ENCODE data around the gene MGAT4C. TPM values are rescaled to one million over a fixed set of nuclear protein-coding genes. Genes with fewer than 3 reads are reported as not detected.

Gene MGAT4C
- total RNA-seq, 1 experiment from 2014 or later: 10.3 TPM

DNA sequence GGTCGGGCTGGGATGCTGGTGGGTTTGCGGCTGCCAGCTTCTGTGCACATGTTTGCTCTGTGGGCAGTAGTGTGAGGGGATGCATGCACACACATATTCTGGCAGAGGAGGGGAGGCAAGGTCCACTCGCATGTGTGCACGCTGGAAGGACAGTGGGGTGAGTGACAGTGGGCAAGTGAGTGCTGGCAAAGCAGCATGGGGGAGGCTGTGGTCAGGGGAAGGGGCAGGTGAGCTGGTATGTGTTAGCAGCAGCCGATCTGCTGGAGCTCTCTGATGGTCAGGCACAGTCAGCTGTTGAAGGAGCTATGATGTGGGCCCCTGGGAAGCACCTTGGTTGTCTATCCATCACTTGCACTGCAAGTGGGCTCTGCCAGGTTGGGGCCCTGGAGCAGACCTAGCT lies 211.8 kb downstream of the MGAT4C start:
- H3K36me3 ChIP-seq (ENCODE audit: insufficient read depth, low read length, poor library complexity, severe bottlenecking): no peaks in the 10 kb centered on the region
- no TSS peak for BruUV-seq (replicated peaks)
- POLR2A ChIA-PET (ENCODE audit: low non-redundant PET): no interaction called here
- H3K27me3 ChIP-seq (replicated peaks; ENCODE audit: insufficient read depth, low read depth, low read length, poor library complexity): no peaks in the 10 kb centered on the region
- CTCF ChIA-PET: no interaction called here
- no peak for TF ChIP-seq EZH2 (IDR thresholded peaks at IDR 0.05; ENCODE audit: borderline replicate concordance, low read depth, low read length, poor library complexity, severe bottlenecking)
- TF ChIP-seq, protein P1, sequence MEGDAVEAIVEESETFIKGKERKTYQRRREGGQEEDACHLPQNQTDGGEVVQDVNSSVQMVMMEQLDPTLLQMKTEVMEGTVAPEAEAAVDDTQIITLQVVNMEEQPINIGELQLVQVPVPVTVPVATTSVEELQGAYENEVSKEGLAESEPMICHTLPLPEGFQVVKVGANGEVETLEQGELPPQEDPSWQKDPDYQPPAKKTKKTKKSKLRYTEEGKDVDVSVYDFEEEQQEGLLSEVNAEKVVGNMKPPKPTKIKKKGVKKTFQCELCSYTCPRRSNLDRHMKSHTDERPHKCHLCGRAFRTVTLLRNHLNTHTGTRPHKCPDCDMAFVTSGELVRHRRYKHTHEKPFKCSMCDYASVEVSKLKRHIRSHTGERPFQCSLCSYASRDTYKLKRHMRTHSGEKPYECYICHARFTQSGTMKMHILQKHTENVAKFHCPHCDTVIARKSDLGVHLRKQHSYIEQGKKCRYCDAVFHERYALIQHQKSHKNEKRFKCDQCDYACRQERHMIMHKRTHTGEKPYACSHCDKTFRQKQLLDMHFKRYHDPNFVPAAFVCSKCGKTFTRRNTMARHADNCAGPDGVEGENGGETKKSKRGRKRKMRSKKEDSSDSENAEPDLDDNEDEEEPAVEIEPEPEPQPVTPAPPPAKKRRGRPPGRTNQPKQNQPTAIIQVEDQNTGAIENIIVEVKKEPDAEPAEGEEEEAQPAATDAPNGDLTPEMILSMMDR (conservative IDR thresholded peaks at IDR 0.05; ENCODE audit: low read depth, low read length): no peak
- no peak for DNase-seq (ENCODE audit: low spot score)
- intact Hi-C loops (cut with micrococcal nuclease; ENCODE audit: unreplicated experiment): no loop called here
- no peaks in the 10 kb centered on the region for H3K9me3 ChIP-seq (ENCODE audit: low read depth, low read length, poor library complexity, severe bottlenecking)
- no peak overlapping the region for H3K27ac ChIP-seq (ENCODE audit: low read depth, low read length, poor library complexity, severe bottlenecking)
- H3K4me3 ChIP-seq (ENCODE audit: low read depth, low read length, poor library complexity, severe bottlenecking): no peak overlapping the region
- no peaks in the 10 kb centered on the region for H3K4me1 ChIP-seq (ENCODE audit: insufficient read depth, low read length, poor library complexity, severe bottlenecking)

DNA sequence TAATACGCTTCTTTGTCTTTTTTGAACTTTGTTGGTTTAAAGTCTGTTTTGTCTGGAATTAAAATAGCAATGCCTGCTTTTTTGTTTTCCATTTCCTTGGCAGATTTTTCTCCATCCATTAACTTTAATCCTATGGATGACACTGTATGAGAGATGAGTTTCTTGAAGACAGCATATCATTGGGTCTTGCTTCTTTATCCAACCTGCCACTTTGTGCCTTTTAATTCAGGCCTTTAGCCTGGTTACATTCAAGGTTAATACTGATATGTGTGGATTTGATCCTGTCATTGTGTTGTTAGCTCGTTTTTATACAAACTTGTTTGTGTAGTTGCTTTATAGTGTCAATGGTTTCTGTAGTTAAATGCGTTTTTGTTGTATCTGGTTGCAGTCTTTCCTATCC lies 214.1 kb downstream of the MGAT4C start:
- TF ChIP-seq EZH2 (IDR thresholded peaks at IDR 0.05; ENCODE audit: borderline replicate concordance, low read depth, low read length, poor library complexity, severe bottlenecking): no peak
- TF ChIP-seq, protein P1 (conservative IDR thresholded peaks at IDR 0.05; ENCODE audit: low read depth, low read length): no peak
- no peaks in the 10 kb centered on the region for H3K27me3 ChIP-seq (replicated peaks; ENCODE audit: insufficient read depth, low read depth, low read length, poor library complexity)
- H3K4me1 ChIP-seq (ENCODE audit: insufficient read depth, low read length, poor library complexity, severe bottlenecking): no peaks in the 10 kb centered on the region
- intact Hi-C loops (cut with micrococcal nuclease; ENCODE audit: unreplicated experiment): no loop called here
- H3K36me3 ChIP-seq (ENCODE audit: insufficient read depth, low read length, poor library complexity, severe bottlenecking): no peaks in the 10 kb centered on the region
- POLR2A ChIA-PET (ENCODE audit: low non-redundant PET): no interaction called here
- DNase-seq (ENCODE audit: low spot score): no peak
- CTCF ChIA-PET: no interaction called here
- no peak overlapping the region for H3K4me3 ChIP-seq (ENCODE audit: low read depth, low read length, poor library complexity, severe bottlenecking)
- BruUV-seq (replicated peaks): no TSS peak
- no peaks in the 10 kb centered on the region for H3K9me3 ChIP-seq (ENCODE audit: low read depth, low read length, poor library complexity, severe bottlenecking)
- H3K27ac ChIP-seq (ENCODE audit: low read depth, low read length, poor library complexity, severe bottlenecking): no peak overlapping the region

DNA sequence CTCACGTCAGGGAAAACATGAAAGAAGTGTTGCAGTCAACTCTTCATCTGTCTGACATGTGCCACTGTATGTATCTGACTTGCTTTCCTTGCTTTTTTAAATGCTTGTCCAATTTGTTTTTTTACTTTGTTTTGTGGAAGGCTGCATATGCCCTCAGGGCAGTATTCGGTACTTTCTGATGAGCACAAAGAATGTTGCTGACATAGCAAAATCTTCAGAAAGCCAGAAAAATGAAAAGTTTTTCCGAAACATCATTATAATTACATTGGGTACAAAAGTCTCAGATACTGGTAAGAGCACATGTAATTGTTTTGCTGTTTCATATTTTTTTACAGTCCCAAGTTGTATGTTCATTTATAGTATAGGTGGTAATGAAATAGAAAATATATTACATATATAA lies 237.8 kb downstream of the MGAT4C start:
- H3K36me3 ChIP-seq (ENCODE audit: insufficient read depth, low read length, poor library complexity, severe bottlenecking): no peaks in the 10 kb centered on the region
- TF ChIP-seq EZH2 (IDR thresholded peaks at IDR 0.05; ENCODE audit: borderline replicate concordance, low read depth, low read length, poor library complexity, severe bottlenecking): no peak
- TF ChIP-seq, protein P1 (conservative IDR thresholded peaks at IDR 0.05; ENCODE audit: low read depth, low read length): no peak
- no peaks in the 10 kb centered on the region for H3K9me3 ChIP-seq (ENCODE audit: low read depth, low read length, poor library complexity, severe bottlenecking)
- DNase-seq (ENCODE audit: low spot score): no peak
- no TSS peak for BruUV-seq (replicated peaks)
- no peaks in the 10 kb centered on the region for H3K4me1 ChIP-seq (ENCODE audit: insufficient read depth, low read length, poor library complexity, severe bottlenecking)
- H3K27ac ChIP-seq (ENCODE audit: low read depth, low read length, poor library complexity, severe bottlenecking): no peak overlapping the region
- ChIA-PET CTCF (no interaction called here), POLR2A (ENCODE audit: low non-redundant PET) (no interaction called here)
- intact Hi-C loops (cut with micrococcal nuclease; ENCODE audit: unreplicated experiment): no loop called here
- no peak overlapping the region for H3K4me3 ChIP-seq (ENCODE audit: low read depth, low read length, poor library complexity, severe bottlenecking)
- H3K27me3 ChIP-seq (replicated peaks; ENCODE audit: insufficient read depth, low read depth, low read length, poor library complexity): no peaks in the 10 kb centered on the region
